RCC 7860 (cell line): Measurements from ENCODE around the gene ABT1.

ENCODE experiments used
- DNase-seq: peaks from one replicate; pipeline ENCODE4 v3.0.0-alpha.2; 2015; ENCODE audit warnings: low spot score
- FAIRE-seq: peaks from 2 replicates; lab custom pipeline; 2012; peaks lifted over from hg19 to GRCh38; lab: Jason Lieb, UNC

ABT1 gene

DNA sequence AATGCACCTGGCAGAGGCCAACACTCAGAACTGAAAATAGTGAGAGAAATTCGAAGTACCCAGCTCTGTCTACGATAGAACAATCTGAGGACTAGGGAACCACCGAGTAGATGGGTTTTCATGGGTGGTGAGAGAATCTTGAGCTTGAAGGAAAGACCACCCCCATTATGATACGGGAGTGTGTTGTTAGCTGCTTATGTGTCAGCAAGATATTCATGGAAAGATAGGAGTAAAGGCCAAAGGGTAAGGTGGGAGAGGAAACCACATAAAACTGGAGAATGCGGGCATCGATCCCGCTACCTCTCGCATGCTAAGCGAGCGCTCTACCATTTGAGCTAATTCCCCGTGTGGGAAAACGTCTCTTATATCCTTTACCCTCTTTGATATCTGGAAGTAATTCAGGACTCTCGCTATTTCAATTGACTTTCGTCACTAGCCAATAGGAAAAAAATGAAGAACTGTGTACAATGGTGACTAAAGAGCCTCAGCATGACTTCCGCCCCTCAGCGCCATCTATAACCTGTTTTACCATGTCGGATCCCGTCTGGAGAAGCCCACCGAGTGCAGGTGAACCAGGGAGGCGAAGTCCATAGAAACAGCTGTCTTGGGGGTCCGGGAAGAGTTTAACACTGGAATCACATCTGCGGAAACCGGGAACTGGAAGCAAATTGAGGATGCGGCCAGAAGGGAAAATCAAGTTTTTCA, 25.0 kb upstream of the ABT1 start:
- FAIRE-seq: peak; percentile 56
- peak; percentile 96 for DNase-seq

DNA sequence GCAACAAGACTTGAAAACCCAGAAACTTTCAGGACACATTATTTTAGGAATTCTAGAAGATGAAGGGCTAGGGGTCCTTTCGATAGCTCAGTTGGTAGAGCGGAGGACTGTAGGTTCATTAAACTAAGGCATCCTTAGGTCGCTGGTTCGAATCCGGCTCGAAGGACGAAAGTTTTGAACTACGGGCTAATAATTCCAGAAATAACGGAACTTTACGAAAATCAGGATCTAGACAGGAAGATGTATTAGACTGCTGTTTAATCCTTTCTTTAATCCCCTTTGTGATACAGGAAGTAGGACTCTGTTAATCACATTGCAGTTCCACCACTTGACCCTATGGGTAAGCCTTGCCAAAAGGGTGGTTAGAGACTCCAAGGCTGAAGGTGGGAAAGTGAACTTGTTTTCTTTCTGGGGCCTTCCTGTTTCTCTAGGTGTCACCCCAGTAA, 21.2 kb upstream of the ABT1 start:
- FAIRE-seq (no peak), DNase-seq (peak; percentile 62)

GRCh38 chr6:26576407-26576843, 20.3 kb upstream of the ABT1 start:
- no peak for FAIRE-seq
- no peak for DNase-seq

DNA sequence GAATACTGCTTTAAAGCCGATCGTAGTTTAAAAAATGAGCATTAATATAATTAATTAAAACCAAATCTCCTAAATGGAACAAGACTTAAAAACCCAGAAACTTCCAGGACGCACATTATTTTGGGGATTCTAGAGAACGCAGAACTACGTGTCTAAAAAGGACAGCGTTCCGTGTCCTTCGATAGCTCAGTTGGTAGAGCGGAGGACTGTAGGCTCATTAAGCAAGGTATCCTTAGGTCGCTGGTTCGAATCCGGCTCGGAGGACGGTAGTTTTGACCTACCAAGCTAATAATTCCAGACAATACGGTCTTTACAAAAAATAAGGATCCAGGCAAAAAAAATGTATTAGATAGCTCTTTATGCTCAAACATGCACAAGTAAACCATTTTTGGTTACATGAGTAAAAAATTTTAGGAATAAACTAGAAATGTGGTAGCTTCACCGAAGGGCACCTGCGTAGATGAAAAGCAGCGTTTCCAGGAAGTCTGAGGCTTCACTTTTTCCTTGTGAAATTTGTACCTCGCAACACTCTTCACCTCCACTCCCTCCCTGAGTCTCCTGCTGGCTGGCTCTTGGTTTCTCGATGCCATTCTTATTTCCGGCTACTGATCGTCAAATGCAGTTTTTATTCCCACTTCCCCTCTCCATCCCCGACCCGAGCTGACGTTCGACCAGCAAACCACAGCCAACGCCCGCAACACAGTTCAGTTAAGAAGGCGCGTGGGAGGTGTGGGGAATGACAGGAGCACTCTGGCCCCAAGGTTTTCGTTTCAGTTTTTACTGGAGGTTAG, 19.6 kb upstream of the ABT1 start:
- FAIRE-seq (no peak), DNase-seq (peak; percentile 47)

GRCh38 chr6:26577720-26578072, 19.1 kb upstream of the ABT1 start:
- FAIRE-seq (no peak), DNase-seq (no peak)

GRCh38 chr6:26578279-26578678, 18.5 kb upstream of the ABT1 start:
- FAIRE-seq: no peak
- no peak for DNase-seq

DNA sequence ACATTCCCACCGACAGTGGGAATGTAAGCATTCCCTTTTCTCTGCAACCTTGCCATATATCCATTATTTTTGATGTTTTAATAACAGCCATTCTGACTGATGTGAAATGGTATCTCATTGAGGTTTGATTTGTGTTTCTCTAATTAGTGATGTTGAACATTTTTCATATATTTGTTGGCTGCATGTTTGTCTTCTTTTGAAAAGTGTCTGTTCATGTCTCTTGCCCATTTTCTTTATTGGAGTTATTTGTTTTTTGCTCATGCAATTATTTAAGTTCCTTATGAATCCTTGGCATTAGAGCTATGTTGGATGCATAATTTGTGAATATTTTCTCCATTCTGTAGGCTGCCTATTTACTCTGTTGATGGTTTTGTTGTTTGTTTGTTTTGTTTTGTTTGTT, 18.0 kb upstream of the ABT1 start:
- no peak for FAIRE-seq
- no peak for DNase-seq

GRCh38 chr6:26581164-26581915, 15.4 kb upstream of the ABT1 start:
- FAIRE-seq (no peak), DNase-seq (no peak)

DNA sequence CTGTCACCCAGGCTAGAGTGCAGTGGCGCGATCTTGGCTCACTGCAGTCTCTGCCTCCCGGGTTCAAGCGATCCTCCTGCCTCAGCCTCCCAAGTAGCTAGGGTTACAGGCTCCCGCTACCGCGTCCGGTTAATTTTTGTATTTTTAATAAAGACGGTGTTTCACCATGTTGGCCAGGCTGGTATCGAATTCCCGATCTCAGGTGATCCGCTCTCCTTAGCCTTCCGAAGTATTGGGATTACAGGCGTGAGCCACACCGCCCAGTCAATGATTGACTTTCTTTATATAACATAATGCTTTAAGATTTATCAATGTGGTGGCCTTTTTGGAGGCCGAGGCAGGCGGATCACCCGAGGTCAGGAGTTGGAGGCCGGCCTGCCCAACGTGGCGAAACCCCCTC, 7.8 kb upstream of the ABT1 start:
- FAIRE-seq (no peak), DNase-seq (no peak)

- FAIRE-seq (no peak), DNase-seq (no peak)
Observed at GRCh38 chr6:26592649-26593048, 4.1 kb upstream of the ABT1 start.

DNA sequence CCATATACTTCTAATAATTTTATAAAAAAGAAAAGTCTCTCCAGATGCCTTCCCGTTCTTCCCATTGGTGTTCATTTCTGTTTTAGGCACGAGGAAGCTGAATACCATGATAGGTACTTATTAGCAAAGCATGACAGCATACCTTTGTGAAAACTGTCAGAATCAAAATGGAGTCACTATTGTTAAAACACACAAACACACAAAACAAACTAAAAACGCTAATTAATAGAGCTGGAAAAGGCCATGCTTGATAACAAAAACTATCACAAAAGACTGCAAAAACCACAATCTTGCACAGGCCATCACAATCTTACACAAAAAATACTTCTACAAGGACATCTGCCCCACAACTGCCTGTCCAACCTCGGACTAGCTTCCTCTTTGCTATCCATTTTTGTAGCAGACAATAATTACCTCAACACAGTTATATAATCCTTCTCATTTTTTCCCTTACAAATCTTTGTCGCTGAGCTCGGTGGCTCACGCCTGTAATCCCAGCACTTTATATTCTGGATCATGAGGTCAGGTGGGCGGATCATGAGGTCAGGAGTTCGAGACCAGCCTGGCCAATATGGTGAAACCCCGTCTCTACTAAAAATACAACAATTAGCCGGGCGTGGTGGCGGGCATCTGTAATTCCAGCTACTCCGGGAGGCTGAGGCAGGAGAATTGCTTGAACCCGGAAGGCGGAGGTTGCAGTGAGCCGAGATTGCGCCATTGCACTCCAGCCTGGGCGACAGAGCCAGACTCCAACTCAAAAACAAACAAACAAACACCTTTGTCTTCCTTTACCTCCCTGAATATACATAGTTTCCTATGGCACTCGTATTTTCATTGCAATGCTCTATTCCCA, 3.2 kb upstream of the ABT1 start:
- no peak for FAIRE-seq
- DNase-seq: no peak

DNA sequence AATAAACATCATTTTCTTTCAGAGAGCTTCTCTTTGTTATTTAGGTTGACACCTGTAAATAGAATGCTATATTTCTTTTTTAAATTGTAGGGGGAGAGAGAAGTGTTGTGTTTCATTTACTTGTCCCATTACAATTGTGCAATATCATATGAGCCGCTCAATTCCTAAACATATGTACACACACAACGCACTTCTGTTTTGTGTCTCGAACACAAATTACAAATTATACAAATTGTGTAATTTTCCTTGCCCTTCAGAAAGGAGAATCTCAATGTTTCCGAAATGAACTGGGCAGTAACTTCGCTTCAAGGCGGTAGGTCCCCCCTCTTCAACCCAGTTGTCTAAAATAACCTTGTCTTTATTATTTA, 2.6 kb upstream of the ABT1 start:
- DNase-seq (no peak), FAIRE-seq (no peak)

GRCh38 chr6:26594730-26595632, 1.8 kb upstream of the ABT1 start:
- DNase-seq (peak; percentile 80), FAIRE-seq (no peak)

DNA sequence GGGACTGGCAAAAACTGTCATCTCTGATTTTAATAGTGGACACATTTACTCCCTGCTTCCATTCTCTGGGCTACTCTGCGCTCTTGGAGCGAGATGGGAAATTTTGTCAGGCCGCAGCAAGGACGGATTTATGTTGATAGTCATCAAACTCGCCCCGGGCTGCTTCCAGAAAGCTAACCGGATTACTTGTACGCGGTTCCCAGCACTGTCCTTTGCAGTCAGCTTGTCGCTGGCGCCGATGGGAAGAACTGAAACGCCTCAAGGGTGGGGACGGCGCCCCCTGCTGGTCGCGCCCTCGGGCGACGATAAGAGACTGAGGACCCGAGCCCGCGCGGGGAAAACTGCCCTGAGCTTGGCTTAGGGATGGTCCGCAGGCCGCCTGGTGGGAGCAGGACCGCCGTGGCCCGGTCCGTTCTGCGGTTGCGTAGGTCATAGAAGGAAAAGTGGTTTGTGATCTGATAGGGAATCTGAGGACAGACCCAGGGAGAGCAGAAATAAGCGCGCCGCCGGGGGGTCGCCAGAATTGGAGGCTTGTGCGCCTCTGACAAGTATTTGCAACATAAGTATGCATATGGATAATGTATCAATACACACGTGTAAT, 984 bp upstream of the ABT1 start:
- DNase-seq: peak; percentile 74

DNA sequence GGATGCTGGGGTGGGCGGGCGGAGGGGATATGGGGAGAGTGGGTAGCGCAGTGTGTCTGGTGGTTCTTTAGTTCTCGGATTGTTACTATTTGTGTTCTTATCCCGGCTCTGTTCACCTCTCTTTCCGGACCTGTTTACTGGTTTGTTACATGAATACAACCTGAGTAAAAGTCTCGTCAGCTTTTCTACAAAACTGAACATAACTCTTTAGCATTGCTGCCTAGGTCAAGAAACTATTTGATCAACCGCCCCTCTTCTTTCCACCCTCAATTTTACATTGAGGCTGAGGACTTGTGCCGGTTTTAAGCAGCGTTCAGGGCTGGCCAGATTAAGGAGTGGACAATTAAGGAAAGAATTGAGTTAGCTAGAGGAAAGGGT, 625 bp downstream of the ABT1 start:
- DNase-seq (no peak), FAIRE-seq (no peak)

More for the DNA sequence above, 984 bp upstream of the ABT1 start:
- FAIRE-seq: no peak

GRCh38 chr6:26597821-26598220, 1.1 kb downstream of the ABT1 start:
- FAIRE-seq: no peak

DNA sequence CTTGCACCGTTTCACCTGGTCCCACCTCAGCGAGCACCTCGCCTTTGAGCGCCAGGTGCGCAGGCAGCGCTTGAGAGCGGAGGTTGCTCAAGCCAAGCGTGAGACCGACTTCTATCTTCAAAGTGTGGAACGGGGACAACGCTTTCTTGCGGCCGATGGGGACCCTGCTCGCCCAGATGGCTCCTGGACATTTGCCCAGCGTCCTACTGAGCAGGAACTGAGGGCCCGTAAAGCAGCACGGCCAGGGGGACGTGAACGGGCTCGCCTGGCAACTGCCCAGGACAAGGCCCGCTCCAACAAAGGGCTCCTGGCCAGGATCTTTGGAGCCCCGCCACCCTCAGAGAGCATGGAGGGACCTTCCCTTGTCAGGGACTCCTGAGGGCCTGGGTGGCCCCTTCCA, 1.5 kb downstream of the ABT1 start:
- FAIRE-seq (no peak), DNase-seq (no peak)

More at GRCh38 chr6:26597821-26598220, 1.1 kb downstream of the ABT1 start:
- DNase-seq: no peak

- FAIRE-seq: no peak
- DNase-seq: no peak
Observed at GRCh38 chr6:26599134-26599533, 2.4 kb downstream of the ABT1 start.

DNA sequence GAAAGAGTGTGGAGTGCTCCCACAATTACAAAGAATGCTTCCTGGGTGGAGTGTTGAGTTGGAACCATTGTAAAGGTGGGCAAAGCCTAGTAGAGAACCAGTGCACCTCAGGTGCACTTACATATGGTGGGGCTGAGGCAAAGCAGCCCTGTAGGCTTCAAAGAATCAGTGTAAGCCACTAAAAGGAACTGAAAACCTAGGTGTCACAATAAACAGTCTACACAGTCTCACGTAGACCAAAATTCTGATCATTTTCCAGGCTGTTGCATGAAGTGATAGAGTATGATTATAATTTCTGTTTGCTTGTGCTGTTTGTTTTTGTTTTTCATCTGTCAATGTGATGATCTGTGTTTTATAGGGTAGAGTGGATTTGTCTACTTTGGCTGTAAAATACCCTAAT, 2.8 kb downstream of the ABT1 start:
- no peak for FAIRE-seq

More for the DNA sequence above, 2.8 kb downstream of the ABT1 start:
- DNase-seq: no peak
